ENCODE measurements around the gene CARD8. TPM values are rescaled to one million over a fixed set of nuclear protein-coding genes. Genes with fewer than 3 reads are reported as not detected.

The CARD8 gene
- total and polyA plus RNA-seq, 2 donors from 2014 or later: 11.4 to 53.1 TPM

GRCh38 chr19:48176226-48176625 lies 79.5 kb downstream of the CARD8 start:
- no peak overlapping the region for H3K27ac ChIP-seq (ENCODE audit: low read depth in 2 of 2, low read length in 2 of 2)
- no peaks in the 10 kb centered on the region for H3K27me3 ChIP-seq (ENCODE audit: control insufficient read depth, insufficient read depth, low read length)
- intact Hi-C loops (cut with DNase I): no loop called here
- FAIRE-seq (no peak), DNase-seq (no peak)
- TF ChIP-seq CTCF (IDR thresholded peaks at IDR 0.05; ENCODE audit: borderline replicate concordance, extremely low read depth, insufficient read depth): no peak
- no peak overlapping the region for H3K9ac ChIP-seq (ENCODE audit: low read length in 3 of 3)
- no peak overlapping the region for H3K4me3 ChIP-seq (ENCODE audit: low read length in 3 of 3)
- peaks cover 0 to 3% (median 1%) of the 10 kb centered on the region in 3 donors for H3K4me1 ChIP-seq (ENCODE audit: control insufficient read depth in 2 of 3, insufficient read depth in 2 of 3, low read depth in 1 of 3, low read length in 3 of 3)
- H3K9me3 ChIP-seq (ENCODE audit: control insufficient read depth in 2 of 3, insufficient read depth in 1 of 3, low read length in 3 of 3): peaks cover 0 to 1% (median under 1%) of the 10 kb centered on the region in 3 donors
- peaks cover 2 to 11% (median 6%) of the 10 kb centered on the region in 3 donors for H3K36me3 ChIP-seq (ENCODE audit: control insufficient read depth in 2 of 3, insufficient read depth in 3 of 3, low read length in 3 of 3)

GRCh38 chr19:48175578-48175977 lies 80.1 kb downstream of the CARD8 start:
- peaks cover 2 to 11% (median 6%) of the 10 kb centered on the region in 3 donors for H3K36me3 ChIP-seq (ENCODE audit: control insufficient read depth in 2 of 3, insufficient read depth in 3 of 3, low read length in 3 of 3)
- H3K4me1 ChIP-seq (ENCODE audit: control insufficient read depth in 2 of 3, insufficient read depth in 2 of 3, low read depth in 1 of 3, low read length in 3 of 3): peaks cover 0 to 7% (median 6%) of the 10 kb centered on the region in 3 donors
- intact Hi-C loops (cut with DNase I): no loop called here
- DNase-seq: peak in 1 of 5 donors; percentile 27
- no peak overlapping the region for H3K4me3 ChIP-seq (ENCODE audit: low read length in 3 of 3)
- no peak for TF ChIP-seq CTCF (IDR thresholded peaks at IDR 0.05; ENCODE audit: borderline replicate concordance, extremely low read depth, insufficient read depth)
- H3K27me3 ChIP-seq (ENCODE audit: control insufficient read depth, insufficient read depth, low read length): no peaks in the 10 kb centered on the region
- no peaks in the 10 kb centered on the region for H3K9me3 ChIP-seq (ENCODE audit: control insufficient read depth in 2 of 3, insufficient read depth in 1 of 3, low read length in 3 of 3)
- FAIRE-seq: no peak
- H3K9ac ChIP-seq (ENCODE audit: low read length in 3 of 3): no peak overlapping the region
- H3K27ac ChIP-seq (ENCODE audit: low read depth in 2 of 2, low read length in 2 of 2): no peak overlapping the region

- intact Hi-C loops (cut with DNase I): no loop called here
- DNase-seq (no peak), FAIRE-seq (no peak)
- Histone ChIP-seq H3K27ac (ENCODE audit: low read depth in 2 of 2, low read length in 2 of 2) (no peak overlapping the region), H3K9me3 (ENCODE audit: control insufficient read depth in 2 of 3, insufficient read depth in 1 of 3, low read length in 3 of 3) (no peaks in the 10 kb centered on the region), H3K9ac (ENCODE audit: low read length in 3 of 3) (no peak overlapping the region), H3K36me3 (ENCODE audit: control insufficient read depth in 2 of 3, insufficient read depth in 3 of 3, low read length in 3 of 3) (peaks cover 2 to 11% (median 6%) of the 10 kb centered on the region in 3 donors), H3K4me1 (ENCODE audit: control insufficient read depth in 2 of 3, insufficient read depth in 2 of 3, low read depth in 1 of 3, low read length in 3 of 3) (peaks cover 0 to 7% (median 6%) of the 10 kb centered on the region in 3 donors), H3K4me3 (ENCODE audit: low read length in 3 of 3) (no peak overlapping the region), H3K27me3 (ENCODE audit: control insufficient read depth, insufficient read depth, low read length) (no peaks in the 10 kb centered on the region)
- no peak for TF ChIP-seq CTCF (IDR thresholded peaks at IDR 0.05; ENCODE audit: borderline replicate concordance, extremely low read depth, insufficient read depth)
These were observed 81.2 kb downstream of the CARD8 start for GRCh38 chr19:48174445-48175030.
